NCI-H2171 (cell line): Measurements from ENCODE around the gene SMIM45.
"Not testable (repeated sequence)": the region's sequence is repeated elsewhere in the genome, so short reads cannot be mapped to it uniquely, and the experiment has no call there.

ENCODE experiments used
- DNase-seq: peaks from one replicate; lab custom pipeline; 2025; lab: John Stamatoyannopoulos, UW

The SMIM45 gene

DNA sequence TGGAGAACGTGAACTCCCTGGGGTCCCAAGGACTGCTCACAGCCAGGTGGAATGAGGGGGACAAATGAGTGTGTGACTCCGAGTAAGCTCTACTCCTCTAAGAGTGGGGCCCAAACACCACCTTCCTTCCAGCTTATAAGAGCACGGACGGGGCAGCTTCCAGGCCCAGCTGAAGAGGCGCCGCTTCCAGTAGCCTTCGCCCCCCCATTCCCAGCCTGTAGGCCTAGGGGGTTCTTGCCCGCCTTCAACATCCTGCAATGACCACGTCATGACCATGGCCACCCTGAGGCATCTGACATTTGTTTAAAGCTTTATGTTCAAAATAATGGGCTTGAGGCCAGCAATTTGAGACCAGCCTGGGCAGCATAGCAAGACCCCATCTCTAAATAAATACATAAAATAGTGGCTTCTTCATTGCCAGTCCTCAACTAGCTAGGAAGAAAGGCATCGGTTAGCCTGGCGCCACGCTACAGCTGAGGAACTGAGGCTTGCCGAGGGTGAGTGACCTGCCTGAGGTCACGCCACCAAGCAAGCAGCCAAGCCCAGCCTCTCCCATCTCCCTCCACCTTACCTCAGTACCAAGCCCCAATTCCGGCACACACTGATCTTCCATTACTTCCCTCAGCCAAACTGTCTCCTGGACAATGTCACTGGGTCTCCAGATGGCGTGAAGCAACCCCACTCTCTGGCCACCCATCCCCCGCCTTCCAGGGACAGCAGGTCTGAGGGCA lies 17.5 kb upstream of the SMIM45 start:
- no peak for DNase-seq

DNA sequence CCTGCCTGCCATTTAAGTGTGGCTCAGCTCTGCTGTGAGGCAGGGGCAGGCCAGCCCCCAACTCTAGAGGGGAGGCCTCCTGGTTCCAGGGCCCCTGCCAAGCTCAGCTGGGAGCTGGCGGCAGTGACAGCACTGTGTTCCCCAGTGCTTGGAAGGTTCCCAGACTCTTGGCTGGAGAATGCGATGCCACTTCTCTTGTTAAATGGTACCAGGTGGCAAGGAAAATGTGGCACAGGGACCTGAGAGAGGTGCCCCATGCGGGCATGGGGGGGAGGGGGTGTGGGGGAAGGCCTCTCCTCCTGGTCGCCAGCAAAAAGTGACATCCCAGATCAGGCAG lies 17.0 kb upstream of the SMIM45 start:
- DNase-seq = no peak

DNA sequence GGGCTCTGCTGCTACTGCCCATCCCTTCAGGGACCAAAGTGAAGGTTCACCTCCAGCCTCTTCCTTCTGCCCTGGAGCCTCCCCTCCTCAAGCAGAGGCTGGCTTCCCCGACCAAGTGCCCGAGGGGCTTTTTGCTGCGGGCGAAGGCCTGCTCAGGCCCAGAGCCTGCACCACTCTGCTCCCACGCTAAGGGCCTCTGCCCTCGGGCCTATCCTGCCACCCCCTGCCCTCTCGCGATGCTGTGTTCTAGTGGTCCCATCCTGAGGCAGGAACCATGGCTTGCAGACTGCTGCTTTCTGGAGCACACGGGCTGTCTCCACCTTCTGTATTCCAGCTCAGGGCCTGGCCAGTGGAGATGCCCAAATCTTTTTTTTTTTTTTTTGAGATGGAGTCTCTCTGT lies 16.4 kb upstream of the SMIM45 start:
- DNase-seq = no peak

DNA sequence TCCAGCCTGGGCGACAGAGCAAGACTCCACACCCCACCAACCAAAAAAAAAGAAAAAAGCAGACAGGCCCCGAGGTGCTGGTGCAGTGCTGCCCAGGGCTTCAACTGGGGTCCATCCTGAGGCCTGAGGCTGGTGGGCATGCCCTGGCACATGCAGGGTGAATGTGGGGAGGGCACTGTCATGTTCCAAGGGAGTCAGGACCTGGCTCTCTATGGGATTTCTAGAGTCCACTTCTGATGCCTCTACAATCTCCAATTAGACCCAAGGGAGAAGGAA lies 15.1 kb upstream of the SMIM45 start:
- no peak for DNase-seq

DNA sequence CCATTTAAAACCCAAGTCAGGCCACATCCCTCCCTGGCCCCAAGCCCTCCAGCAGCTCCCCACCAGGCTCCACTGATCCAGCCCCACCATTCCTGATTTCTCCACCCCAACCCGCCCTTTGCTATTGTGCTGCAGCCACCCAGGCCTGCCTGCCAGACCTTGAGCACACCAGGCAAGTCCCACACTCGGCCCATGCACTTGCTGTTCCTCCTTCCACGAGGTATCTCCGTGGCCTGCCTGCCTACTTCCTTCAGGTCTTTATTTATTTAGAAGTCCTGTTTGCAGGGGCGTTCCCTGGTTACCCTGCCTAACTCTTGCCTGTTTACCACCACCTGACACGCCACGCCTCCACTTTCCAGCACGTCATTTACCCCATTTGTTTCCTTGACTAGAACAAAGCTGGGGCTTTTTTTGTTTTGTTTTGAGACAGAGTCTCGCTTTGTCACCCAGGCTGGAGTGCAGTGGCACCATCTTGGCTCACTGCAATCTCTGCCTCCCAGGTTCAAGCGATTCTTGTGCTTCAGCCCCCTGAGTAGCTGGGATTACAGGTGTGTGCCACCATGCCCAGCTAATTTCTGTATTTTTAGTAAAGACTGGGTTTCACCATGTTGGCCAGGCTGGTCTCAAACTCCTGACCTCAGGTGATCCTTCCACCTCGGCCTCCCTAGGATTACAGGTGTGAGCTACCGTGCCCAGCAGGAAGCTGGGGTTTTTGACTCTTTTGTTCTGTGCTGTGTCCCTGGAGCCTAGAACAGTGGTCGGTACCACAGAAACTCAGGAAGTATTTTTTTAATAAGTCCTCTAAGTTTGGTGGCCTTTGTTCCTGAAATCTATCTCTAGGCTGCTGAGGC lies 11.7 kb upstream of the SMIM45 start:
- no peak for DNase-seq

DNA sequence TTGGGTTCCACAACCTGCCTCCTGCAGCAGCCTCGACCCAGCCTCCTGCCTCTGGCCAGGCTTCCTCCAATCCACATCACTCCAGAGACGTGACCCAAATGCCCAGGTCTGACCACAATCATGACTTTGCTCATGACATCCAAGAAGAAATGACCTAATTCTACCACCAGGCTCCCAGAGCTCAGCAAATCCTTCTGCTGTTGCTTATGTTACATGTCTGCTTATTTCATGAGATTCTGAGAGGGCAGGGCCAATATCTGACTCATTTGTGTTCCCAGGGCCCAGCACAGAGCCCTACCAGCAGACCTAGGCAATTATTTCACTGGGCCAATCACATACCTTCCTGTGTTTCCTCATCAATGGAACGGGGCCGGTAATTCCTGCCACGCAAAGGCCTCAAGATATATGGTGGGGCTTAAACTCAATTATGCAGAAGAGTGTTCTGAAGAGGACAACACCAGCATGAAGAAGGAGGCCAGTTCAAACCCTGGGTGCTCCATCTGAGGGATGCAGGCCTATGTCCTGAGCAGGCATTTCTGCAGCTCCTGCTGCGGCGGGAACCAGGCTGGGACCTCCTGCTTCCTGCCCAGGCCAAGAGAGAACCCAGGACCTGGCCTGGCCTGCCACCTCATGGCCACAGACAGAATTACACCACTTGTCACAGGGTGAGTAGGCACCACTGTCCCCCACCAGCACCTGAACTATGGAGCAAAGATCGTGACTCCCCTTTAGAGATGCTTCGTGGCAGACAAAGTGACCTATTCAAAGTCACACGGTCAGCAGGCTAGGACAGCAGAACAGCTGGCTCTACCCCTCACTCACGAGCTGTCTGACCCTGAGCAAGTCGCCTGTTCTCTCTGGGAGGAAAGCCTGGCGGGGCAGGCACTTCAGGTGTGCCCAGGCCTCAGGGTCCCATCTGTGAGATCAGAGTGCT lies 10.9 kb upstream of the SMIM45 start:
- DNase-seq = peak; percentile 36

DNA sequence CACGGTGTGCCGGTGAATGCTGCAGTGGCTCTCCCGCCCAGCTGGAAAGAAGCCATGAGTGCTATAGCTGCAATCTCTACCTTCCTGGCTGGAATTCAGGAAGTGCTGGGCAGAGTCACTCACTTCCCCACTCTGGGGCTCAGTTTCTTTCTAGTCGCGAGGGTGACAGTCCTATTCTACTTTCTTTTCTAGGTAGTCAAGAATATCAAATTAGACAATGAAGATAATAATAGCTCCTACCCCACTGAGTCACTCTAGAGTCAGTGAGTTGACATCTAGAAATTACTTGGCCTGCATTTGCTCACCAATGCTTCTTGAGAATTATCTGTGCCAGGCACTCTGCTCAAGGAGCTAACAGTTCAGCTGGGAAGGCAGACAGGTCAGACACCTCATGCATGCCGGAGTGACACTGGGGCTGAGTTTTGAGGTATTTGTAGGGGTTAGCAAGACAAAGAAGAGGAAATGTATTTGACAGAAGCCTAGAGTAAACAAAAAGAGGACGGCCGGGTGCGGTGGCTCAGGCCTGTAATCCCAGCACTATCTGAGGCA lies 8.2 kb upstream of the SMIM45 start:
- no peak for DNase-seq

DNA sequence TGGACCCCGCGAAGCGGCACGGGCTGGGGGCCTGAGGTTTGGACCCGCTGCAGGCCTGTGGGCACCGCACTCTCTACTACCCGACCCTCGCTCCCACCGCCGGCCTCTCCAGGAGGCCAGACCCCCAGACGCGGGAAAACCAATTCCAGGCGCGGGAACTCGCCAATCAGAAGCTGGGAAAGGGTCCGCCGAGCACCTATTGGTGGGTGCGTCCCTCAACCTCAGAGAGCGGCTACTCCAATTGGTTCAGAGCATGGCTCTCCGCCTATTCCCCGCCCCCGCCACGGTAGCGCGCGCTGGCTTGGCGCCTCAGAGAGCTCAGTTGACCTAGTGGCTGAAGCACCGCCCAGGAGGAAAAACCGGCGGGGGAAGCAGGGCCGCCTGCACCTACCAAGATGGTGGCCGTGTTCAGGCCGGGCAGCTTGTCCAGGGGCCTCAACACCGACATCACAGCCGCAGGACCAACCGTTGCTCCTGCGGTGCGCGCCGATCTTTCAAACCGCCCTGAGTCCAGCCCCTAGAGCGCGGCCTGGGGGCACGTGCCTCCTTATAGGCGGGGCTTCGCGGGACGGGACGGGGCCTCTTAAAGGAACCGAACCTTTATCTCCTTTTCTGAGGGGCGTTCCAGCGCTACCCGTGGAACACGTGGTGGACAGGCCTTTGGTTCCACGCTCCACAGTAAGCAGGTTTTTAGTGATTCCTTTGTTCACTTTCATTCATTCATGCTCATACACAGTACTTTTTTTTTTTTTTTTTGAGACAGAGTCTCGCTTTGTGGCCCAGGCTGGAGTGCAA lies 5.1 kb upstream of the SMIM45 start, which contains the start of gene CENPM:
Gene CENPM (minus strand): TSS at position 524 of the 795 bp plus-strand sequence. CDS start 76 bp downstream, at position 448.
- peak; percentile 97 for DNase-seq

DNA sequence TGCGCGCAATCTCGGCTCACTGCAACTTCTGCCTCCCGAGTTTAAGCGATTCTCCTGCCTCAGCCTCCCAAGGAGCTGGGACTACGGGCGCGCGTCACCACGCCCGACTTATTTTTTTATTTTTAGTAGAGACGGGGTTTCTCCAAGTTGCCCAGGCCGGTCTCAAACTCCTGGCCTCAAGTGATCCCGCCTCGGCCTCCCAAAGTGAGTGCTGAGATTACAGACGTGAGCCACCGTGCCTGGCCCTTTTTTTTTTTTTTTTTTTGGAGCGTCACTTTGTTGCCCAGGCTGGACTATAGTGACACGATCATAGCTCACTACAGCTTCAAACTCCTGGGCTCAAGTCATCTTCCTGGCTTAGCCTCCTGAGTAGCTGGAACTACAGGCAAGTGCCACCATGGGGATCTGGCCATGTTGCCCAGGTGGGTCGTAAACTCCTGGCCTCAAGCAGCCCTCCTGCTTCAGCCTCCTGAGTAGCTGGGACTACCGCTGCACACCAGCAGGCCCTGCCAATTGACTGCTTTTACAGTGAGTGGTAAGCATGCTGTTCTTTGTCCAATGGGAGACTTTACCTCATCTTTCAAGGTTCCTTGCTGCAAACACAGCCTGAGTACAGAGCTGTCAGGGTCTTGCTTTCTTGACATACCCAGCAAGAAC lies 4.4 kb upstream of the SMIM45 start:
- DNase-seq = no peak

DNA sequence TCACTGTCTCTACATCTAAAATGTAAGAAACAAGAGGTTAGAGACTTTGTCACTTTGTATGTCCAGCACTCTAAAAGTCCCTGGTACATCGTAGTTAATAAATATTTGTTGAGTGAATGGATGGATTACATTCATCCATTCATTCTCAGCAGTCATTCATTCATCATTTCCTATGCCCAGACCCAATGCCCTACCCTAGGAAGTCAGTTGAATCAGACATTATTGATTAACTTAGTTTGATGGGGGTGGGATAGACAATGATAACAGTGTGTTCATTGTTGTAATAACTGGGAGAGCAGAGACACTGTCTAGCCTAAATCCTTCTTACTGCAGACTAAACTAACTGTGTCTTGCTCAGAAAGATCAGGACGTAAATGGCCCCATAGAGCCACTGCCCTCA lies 3.8 kb upstream of the SMIM45 start:
- no peak for DNase-seq

DNA sequence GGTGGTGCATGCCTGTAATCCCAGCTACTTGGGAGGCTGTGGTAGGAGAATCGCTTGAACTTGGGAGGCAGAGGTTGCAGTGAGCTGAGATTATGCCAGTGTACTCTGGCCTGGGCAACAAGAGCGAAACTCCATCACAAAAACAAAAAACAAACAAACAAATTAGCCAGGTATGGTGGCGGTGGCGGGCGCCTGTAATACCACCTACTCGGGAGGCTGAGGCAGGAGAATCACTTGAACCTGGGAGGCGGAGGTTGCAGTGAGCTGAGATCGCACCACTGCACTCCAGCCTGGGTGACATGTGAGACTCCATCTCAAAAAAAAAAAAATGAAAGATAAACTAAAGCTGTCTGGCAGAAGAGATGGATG lies 3.0 kb upstream of the SMIM45 start:
- DNase-seq = not testable (repeated sequence)

DNA sequence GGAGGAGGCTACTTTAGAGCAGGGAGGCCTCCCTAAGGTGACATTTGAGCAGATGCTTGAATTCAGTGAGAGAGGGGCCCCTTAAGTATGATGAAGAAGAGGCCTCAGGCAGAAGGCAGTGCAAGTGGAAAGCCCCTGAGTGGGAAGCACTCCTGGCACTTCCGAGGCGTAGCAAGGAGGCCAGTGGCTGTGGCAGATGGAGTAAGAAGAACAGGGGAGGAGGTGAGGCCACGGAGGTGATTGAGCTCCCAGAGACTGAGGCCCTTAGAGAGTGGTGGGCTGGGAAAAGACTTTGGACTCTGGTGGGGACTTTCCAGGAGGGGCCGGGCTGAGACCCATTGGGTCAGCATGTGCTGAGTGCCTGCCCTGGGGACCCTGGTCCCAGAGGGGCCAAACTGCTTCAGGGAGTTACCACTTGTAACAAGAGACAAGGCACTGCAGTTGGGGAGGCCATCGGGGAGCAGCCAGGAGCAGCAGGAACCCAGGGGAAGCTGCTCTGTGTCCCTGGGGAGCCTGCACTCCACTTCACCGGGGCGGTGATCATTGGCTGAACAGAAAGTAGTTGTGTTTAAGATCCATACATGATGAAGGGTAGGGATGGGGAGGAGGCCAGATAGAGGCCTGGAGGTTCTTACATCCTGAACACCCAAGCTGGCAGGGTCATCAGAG lies 2.5 kb upstream of the SMIM45 start:
- DNase-seq = peak; percentile 71

DNA sequence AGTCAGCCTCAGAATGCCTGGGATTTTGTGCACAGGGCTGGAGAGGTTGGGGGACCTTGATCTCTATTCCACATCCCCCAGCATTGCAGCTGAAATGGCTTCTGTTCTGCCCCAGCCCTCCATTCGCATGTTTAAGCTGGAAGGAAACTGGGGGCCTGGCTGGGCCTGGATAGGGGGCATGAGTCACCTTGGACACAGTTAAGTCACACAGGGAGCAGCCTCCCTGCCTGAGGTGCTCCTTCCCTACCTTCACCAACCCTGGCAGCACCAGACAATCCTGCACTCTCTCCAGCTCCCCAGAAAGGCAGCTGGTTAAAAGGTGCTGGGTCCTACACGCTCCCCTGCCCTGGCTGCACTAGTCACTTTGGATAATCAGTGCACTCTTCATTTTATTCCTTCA lies 763 bp downstream of the SMIM45 start:
- no peak for DNase-seq

DNA sequence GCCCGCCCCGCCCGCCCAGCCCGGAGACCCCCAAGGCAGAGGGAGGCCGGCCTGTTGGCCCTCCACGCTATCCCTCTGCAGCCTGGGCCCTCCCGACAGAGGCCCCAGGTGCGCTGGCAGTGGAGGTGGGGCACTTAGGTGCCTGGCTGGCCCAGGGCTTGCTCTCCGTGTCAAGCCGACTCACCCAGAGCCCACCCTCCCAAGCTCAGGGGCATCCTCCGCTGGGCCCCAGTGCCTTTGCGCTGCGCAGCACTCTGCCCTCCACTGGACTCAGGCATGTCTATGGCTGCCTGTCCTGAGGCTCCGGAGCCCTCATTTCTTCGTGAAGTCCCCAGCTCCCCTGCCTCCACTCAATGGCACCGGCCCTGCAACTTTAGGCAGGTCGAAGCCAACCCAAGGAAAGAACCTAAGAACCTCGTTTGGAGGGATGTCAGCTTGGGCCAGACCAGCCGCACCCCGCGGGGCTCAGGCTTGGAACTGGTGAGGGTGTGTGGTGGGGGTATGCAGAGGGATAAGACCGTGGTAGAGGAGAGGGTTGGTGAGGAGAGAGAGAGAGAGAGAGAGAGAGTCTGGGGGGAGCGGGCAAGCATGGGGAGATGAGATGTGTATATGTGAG lies 6.1 kb downstream of the SMIM45 start:
- no peak for DNase-seq

DNA sequence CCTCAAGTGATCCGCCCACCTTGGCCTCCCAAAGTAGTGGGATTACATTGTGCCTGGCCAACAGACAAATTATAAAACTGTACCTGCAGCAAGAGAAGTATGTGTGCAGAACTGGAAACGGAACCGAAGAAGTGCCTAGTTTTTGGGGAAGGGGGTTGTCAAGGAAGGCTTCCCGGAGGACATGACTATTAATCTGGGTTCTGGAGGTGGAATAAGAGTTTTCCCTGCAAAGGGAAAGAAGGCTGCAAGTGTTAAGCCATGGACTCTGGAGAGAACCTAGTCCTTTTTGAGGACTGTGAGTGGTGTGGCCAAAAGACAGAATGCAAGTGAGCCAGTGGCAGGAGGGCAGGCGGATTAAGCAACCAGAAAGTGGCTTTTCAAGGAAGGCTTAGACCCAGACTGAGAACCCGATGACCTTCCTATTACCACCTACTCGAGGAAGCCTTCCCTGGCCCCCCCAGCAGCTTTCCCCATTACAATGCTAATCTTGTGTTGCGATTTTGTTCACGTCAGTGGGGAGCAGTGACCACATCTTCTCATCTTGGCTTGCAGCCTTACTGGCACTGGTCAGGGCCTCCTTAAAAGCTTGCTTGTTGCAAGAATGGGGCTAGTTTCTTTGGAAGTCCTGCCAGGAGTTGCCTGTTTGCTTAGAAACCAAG lies 11.6 kb downstream of the SMIM45 start:
- DNase-seq = no peak

DNA sequence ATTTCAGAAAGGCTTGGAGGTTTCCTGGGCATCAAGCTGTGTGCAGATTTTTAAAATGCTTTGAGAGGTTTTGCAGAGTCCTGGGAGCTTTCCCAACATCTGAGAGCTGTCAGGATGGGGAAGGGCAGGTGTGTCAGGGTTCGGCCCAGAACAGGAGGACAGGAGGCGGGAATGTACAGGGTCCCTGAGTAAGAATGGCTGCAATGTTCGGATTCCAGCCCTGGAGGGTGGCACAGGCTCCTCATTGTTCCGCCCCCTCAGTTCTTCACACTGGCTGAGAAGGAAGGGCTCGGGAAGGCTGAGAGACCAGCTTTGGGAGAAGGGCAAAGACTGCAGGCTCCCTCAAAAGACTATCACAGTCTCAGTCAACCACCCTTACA lies 12.2 kb downstream of the SMIM45 start:
- no peak for DNase-seq

DNA sequence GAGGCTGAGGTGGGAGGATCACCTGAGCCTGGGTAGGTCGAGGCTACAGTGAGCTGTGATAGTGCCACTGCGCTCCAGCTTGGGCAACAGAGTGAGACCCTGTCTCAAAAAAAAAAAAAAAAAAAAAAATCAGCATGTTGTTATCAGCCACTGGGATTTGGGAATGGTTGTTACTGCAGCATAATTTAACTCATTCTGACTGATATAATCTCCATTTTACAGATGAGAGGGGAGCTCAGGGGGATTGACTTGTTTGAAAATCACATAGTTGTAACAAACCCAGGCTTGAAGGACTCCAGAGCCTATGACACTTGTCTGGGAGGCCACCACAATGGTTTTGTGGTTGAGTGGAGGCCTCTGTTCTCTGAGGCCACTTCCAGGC lies 14.3 kb downstream of the SMIM45 start:
- no peak for DNase-seq

DNA sequence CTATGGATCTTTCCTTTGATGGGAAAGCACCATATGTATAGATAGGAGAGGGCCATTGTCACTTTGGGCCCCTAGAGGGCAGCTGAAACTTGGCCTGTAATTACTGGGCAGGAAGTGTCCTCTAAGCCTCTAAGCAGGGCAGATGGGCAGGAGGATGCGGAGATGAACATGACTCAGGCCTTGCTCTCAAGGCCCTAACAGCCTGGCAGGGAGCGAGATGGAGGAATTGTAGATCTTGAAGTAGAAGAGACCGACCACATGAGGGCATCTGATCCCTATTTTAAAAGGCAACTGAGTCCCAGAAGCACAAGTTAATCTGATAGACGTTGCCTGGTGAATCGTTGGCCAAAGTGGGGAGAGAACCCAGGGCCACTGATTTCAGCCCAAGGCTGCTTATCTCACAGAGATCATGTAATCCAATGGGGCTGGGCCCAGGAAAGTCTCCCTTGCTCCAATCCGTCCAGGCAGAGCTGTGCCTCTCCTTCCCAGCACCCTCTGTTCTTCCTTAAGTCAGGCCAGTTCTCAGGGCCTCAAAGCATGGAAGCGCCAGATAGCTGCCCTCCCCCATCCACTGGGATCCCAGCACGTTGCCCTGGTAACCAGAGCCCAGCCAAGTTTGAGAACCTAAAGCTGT lies 14.8 kb downstream of the SMIM45 start:
- DNase-seq = peak; percentile 16

DNA sequence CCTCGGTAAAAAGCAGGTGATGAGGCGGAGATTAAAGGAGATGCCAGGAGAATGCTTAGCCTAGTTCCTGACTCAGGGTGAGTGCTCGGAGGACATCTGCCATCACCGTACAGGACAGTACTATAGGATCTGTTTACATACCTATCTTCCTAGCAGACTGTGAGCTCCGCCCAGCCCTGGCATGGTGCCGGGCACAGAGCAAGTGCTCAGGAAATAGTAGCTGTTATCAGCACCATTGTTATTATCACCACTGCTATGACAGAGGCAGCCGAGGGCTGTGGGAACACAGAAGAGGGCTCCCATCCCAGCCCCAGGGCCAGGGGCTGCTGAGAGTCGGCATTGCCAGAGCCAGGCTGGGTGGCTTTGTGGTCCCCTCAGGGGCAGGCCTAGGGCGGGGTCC lies 16.7 kb downstream of the SMIM45 start:
- peak; percentile 46 for DNase-seq
